H9 (cell line): ENCODE data around the gene LSP1. TPM values are rescaled to one million over a fixed set of nuclear protein-coding genes. Genes with fewer than 3 reads are reported as not detected.

Source experiments
- DNase-seq: peaks from one replicate; pipeline ENCODE4 v3.0.0-alpha.2; 2017
- H2AFZ ChIP-seq: one replicate; pipeline ENCODE4 v1.6.1; 2013; ENCODE audit warnings: mild to moderate bottlenecking, low read length, control low read depth, moderate library complexity
- H2AK5ac ChIP-seq: 2 replicates; pipeline ENCODE4 v1.6.1; 2013; ENCODE audit warnings: low read length, control low read depth, mixed read lengths; ENCODE audit not compliant: insufficient read length
- H2BK120ac ChIP-seq: one replicate; pipeline ENCODE4 v1.6.1; 2013; ENCODE audit warnings: low read depth, mild to moderate bottlenecking, low read length, control low read depth, inconsistent platforms; ENCODE audit not compliant: poor library complexity, severe bottlenecking
- H2BK12ac ChIP-seq: 2 replicates; pipeline ENCODE4 v1.6.1; 2013; ENCODE audit warnings: low read length, control low read depth, mixed read lengths, low read depth; ENCODE audit not compliant: insufficient read length
- H2BK15ac ChIP-seq: 2 replicates; pipeline ENCODE4 v1.6.1; 2013; ENCODE audit warnings: low read depth, low read length, control low read depth
- H2BK20ac ChIP-seq: one replicate; pipeline ENCODE4 v1.6.1; 2013; ENCODE audit warnings: low read depth, mild to moderate bottlenecking, low read length, control low read depth, inconsistent platforms; ENCODE audit not compliant: poor library complexity, severe bottlenecking
- H2BK5ac ChIP-seq: 2 replicates; pipeline ENCODE4 v1.6.1; 2013; ENCODE audit warnings: low read length, control low read depth, mixed read lengths; ENCODE audit not compliant: insufficient read length
- H3K14ac ChIP-seq: 2 replicates; pipeline ENCODE4 v1.6.1; 2013; ENCODE audit warnings: low read length, control low read depth; ENCODE audit not compliant: insufficient read depth
- H3K18ac ChIP-seq: 2 replicates; pipeline ENCODE4 v1.6.1; 2013; ENCODE audit warnings: low read depth, mild to moderate bottlenecking, mixed read lengths, low read length, control low read depth; ENCODE audit not compliant: insufficient read length
- H3K23ac ChIP-seq: 2 replicates; pipeline ENCODE4 v1.6.1; 2013; ENCODE audit warnings: low read length, control low read depth, mixed read lengths, low read depth; ENCODE audit not compliant: insufficient read length
- H3K23me2 ChIP-seq: 2 replicates; pipeline ENCODE4 v1.6.1; 2013; ENCODE audit warnings: low read depth, mild to moderate bottlenecking, mixed read lengths, low read length, control low read depth; ENCODE audit not compliant: insufficient read length, poor library complexity, severe bottlenecking
- H3K27ac ChIP-seq: 2 replicates; pipeline ENCODE4 v1.5.1; 2013; ENCODE audit warnings: low read length, control low read depth, mixed read lengths, low read depth; ENCODE audit not compliant: insufficient read length
- H3K27me3 ChIP-seq: 2 replicates; pipeline ENCODE4 v1.6.1; 2013; ENCODE audit warnings: low read length, control low read depth, inconsistent platforms; ENCODE audit not compliant: insufficient read depth
- H3K4ac ChIP-seq: 2 replicates; pipeline ENCODE4 v1.6.1; 2013; ENCODE audit warnings: low read depth, mild to moderate bottlenecking, control low read depth, inconsistent platforms, low read length, moderate library complexity
- H3K4me1 ChIP-seq: 2 replicates; pipeline ENCODE4 v1.6.1; 2013; ENCODE audit warnings: low read length, control low read depth, inconsistent platforms; ENCODE audit not compliant: insufficient read depth
- H3K4me2 ChIP-seq: 2 replicates; pipeline ENCODE4 v1.6.1; 2013; ENCODE audit warnings: low read length, control low read depth, mixed read lengths; ENCODE audit not compliant: insufficient read length, insufficient read depth
- H3K56ac ChIP-seq: 2 replicates; pipeline ENCODE4 v1.6.1; 2013; ENCODE audit warnings: low read depth, mild to moderate bottlenecking, mixed read lengths, low read length, control low read depth; ENCODE audit not compliant: insufficient read length
- H3K79me1 ChIP-seq: 2 replicates; pipeline ENCODE4 v1.6.1; 2013; ENCODE audit warnings: low read depth, mild to moderate bottlenecking, moderate library complexity, low read length, control low read depth, inconsistent platforms; ENCODE audit not compliant: insufficient read depth, poor library complexity, severe bottlenecking
- H3K79me2 ChIP-seq: 2 replicates; pipeline ENCODE4 v1.6.1; 2013; ENCODE audit warnings: low read length, control low read depth, inconsistent platforms; ENCODE audit not compliant: insufficient read depth
- H3K9ac ChIP-seq: 2 replicates; pipeline ENCODE4 v1.6.1; 2013; ENCODE audit warnings: low read length, control low read depth, mixed read lengths; ENCODE audit not compliant: insufficient read length; ENCODE audit errors: extremely low read depth
- H3K9me3 ChIP-seq: one replicate; pipeline ENCODE4 v1.6.1; 2013; ENCODE audit warnings: low read depth, low read length, inconsistent platforms; ENCODE audit not compliant: control insufficient read depth
- H3T11ph ChIP-seq: one replicate; pipeline ENCODE4 v1.6.1; 2013; ENCODE audit warnings: mild to moderate bottlenecking, low read length, control low read depth, inconsistent platforms
- H4K20me1 ChIP-seq: one replicate; pipeline ENCODE4 v1.6.1; 2013; ENCODE audit not compliant: control insufficient read depth, insufficient read length, insufficient read depth
- H4K5ac ChIP-seq: 2 replicates; pipeline ENCODE4 v1.6.1; 2013; ENCODE audit warnings: low read depth, mild to moderate bottlenecking, mixed read lengths, low read length, control low read depth; ENCODE audit not compliant: insufficient read length
- H4K8ac ChIP-seq: replicated peaks from 2 replicates; pipeline ENCODE4 v1.6.1; 2013; ENCODE audit warnings: low read length, control low read depth, mixed read lengths, low read depth; ENCODE audit not compliant: insufficient read length
- H4K91ac ChIP-seq: 2 replicates; pipeline ENCODE4 v1.6.1; 2013; ENCODE audit warnings: low read depth, mild to moderate bottlenecking, moderate library complexity, mixed read lengths, low read length, control low read depth; ENCODE audit not compliant: insufficient read length
- H3K27ac Mint-ChIP-seq, 3 experiments: 2 replicates in 2 of 3; 3 replicates in 1 of 3; pipeline ENCODE4 v1.8.0; 2020 to 2021; ENCODE audit warnings: mixed read lengths in 3 of 3, mild to moderate bottlenecking in 1 of 3, moderate library complexity in 1 of 3
- H3K27me3 Mint-ChIP-seq: 2 replicates; pipeline ENCODE4 v1.8.0; 2021; ENCODE audit warnings: low read depth, mild to moderate bottlenecking, moderate library complexity, mixed read lengths
- H3K36me3 Mint-ChIP-seq, 3 experiments: 2 replicates in 2 of 3; 3 replicates in 1 of 3; pipeline ENCODE4 v1.8.0; 2020 to 2021; ENCODE audit warnings: low read depth in 3 of 3, mixed read lengths in 3 of 3; ENCODE audit not compliant: insufficient read depth in 1 of 3
- H3K4me1 Mint-ChIP-seq, 2 experiments: 2 replicates each; pipeline ENCODE4 v1.8.0; 2020; ENCODE audit warnings: mixed read lengths in 2 of 2
- H3K4me3 Mint-ChIP-seq, 2 experiments: 2 replicates in 1 of 2; 3 replicates in 1 of 2; pipeline ENCODE4 v1.8.0; 2020 to 2021; ENCODE audit warnings: mild to moderate bottlenecking in 2 of 2, mixed read lengths in 2 of 2, moderate library complexity in 1 of 2
- H3K9me3 Mint-ChIP-seq, 2 experiments: 2 replicates in 1 of 2; 3 replicates in 1 of 2; pipeline ENCODE4 v1.8.0; 2020; ENCODE audit warnings: mild to moderate bottlenecking in 2 of 2, mixed read lengths in 2 of 2, moderate library complexity in 1 of 2
- CTCF ChIP-seq: fragments of 200-600 bp; sonication (generic); conservative IDR thresholded peaks from 3 replicates; pipeline ENCODE4 v1.8.0; 2021; ENCODE audit warnings: antibody characterized with exemption, mild to moderate bottlenecking
- WGBS: extraction: QIAGEN DNeasy Blood & Tissue Kit; methylation state at CpG from one replicate; pipeline ENCODE4 v1.1.7; 2013; ENCODE audit warnings: missing lambda C conversion rate, low lambda C conversion rate, mixed read lengths; ENCODE audit not compliant: insufficient read length; ENCODE audit errors: extremely low coverage; 5-methylcytosine and 5-hydroxymethylcytosine counted together
- total RNA-seq: library from RNA; stranded (reverse); gene quantifications from 2 replicates; pipeline ENCODE4 v1.2.1, GENCODE V29; 2021

Gene LSP1
- total RNA-seq, 1 experiment from 2014 or later: not detected

- H4K8ac ChIP-seq: no peak overlapping the region
- H3K36me3 Mint-ChIP-seq: no peaks in the 10 kb centered on the region
- no peak overlapping the region for H2BK5ac ChIP-seq
- no peak for TF ChIP-seq CTCF
- H3K27ac ChIP-seq: no peak overlapping the region
- H3K27me3 ChIP-seq: no peaks in the 10 kb centered on the region
- no peaks in the 10 kb centered on the region; a peak in 1 of 5 replicates for H3K9me3 Mint-ChIP-seq
- H2AK5ac ChIP-seq: no peak overlapping the region
- no peaks in the 10 kb centered on the region for H3K79me2 ChIP-seq
- H3T11ph ChIP-seq: no peak overlapping the region
- no peaks in the 10 kb centered on the region for H3K79me1 ChIP-seq
- no peak overlapping the region for H2BK12ac ChIP-seq
- no peak overlapping the region for H2BK20ac ChIP-seq
- H3K27me3 Mint-ChIP-seq: peaks cover 16% of the 10 kb centered on the region
- H3K23me2 ChIP-seq: peaks cover 3% of the 10 kb centered on the region
- H3K4me1 Mint-ChIP-seq: peaks cover 3 to 6% of the 10 kb centered on the region in 2 experiments; a peak in 3 of 4 replicates
- H3K23ac ChIP-seq: no peak overlapping the region
- H3K4me1 ChIP-seq: no peaks in the 10 kb centered on the region
- H3K27ac Mint-ChIP-seq: no peak overlapping the region
- no CpG with 5 or more reads among the region's 22 CpGs for WGBS
- H4K20me1 ChIP-seq: no peaks in the 10 kb centered on the region
- no peak overlapping the region for H2BK120ac ChIP-seq
- no peak overlapping the region for H2BK15ac ChIP-seq
- DNase-seq: no peak
- H4K91ac ChIP-seq: no peak overlapping the region
- no peak overlapping the region for H2AFZ ChIP-seq
- no peaks in the 10 kb centered on the region for H3K9me3 ChIP-seq
- no peak overlapping the region for H3K14ac ChIP-seq
- H3K56ac ChIP-seq: no peak overlapping the region
- no peak overlapping the region for H3K4me3 Mint-ChIP-seq
- H3K9ac ChIP-seq: no peak overlapping the region
- H3K4me2 ChIP-seq: no peak overlapping the region
- H3K18ac ChIP-seq: no peak overlapping the region
- no peak overlapping the region for H3K4ac ChIP-seq
- H4K5ac ChIP-seq: no peak overlapping the region
These were observed 70.5 kb downstream of the LSP1 start for GRCh38 chr11:1923201-1923956.
